MM.1S (cell line): ENCODE results near the gene BEND6.
"Not testable (repeated sequence)": the region's sequence is repeated elsewhere in the genome, so short reads cannot be mapped to it uniquely, and the experiment has no call there.

Experiments
- DNase-seq: peaks from one replicate; pipeline ENCODE4 v3.0.0-alpha.2; 2015
- H2AFZ ChIP-seq: fragments of 300-600 bp; sonication (generic); 2 replicates; pipeline ENCODE4 v1.6.0; 2016; ENCODE audit warnings: antibody characterized with exemption, low read length
- H3F3A ChIP-seq: fragments of 300-600 bp; sonication (generic); 2 replicates; pipeline ENCODE4 v1.6.1; 2016; ENCODE audit warnings: mild to moderate bottlenecking, antibody characterized with exemption, low read length, moderate library complexity, mixed read lengths; ENCODE audit not compliant: insufficient read depth
- H3K27ac ChIP-seq: fragments of 300-600 bp; sonication (generic); 2 replicates; pipeline ENCODE4 v1.5.1; 2016; ENCODE audit warnings: mild to moderate bottlenecking, low read length
- H3K27me3 ChIP-seq: fragments of 300-600 bp; sonication (generic); replicated peaks from 2 replicates; pipeline ENCODE4 v1.6.0; 2016; ENCODE audit warnings: low read length; ENCODE audit not compliant: insufficient read depth
- H3K36me3 ChIP-seq: fragments of 300-600 bp; sonication (generic); replicated peaks from 2 replicates; pipeline ENCODE4 v1.6.1; 2016; ENCODE audit warnings: mild to moderate bottlenecking, low read length, mixed read lengths; ENCODE audit not compliant: insufficient read depth
- H3K4me1 ChIP-seq: fragments of 300-600 bp; sonication (generic); 2 replicates; pipeline ENCODE4 v1.6.1; 2016; ENCODE audit warnings: low read length, mixed read lengths
- H3K4me2 ChIP-seq: fragments of 300-600 bp; sonication (generic); 2 replicates; pipeline ENCODE4 v1.6.0; 2016; ENCODE audit warnings: low read depth, low read length
- H3K4me3 ChIP-seq: fragments of 300-600 bp; sonication (generic); 2 replicates; pipeline ENCODE4 v1.5.1; 2016; ENCODE audit warnings: low read length, mixed read lengths
- H3K79me2 ChIP-seq: fragments of 300-600 bp; sonication (generic); 2 replicates; pipeline ENCODE4 v1.6.1; 2016; ENCODE audit warnings: mixed run types, low read length, mixed read lengths
- H3K9ac ChIP-seq: fragments of 300-600 bp; sonication (generic); 2 replicates; pipeline ENCODE4 v1.6.1; 2016; ENCODE audit warnings: low read length, mixed read lengths
- H3K9me2 ChIP-seq: fragments of 300-600 bp; sonication (generic); replicated peaks from 2 replicates; pipeline ENCODE4 v1.6.1; 2016; ENCODE audit warnings: mild to moderate bottlenecking, low read length, mixed read lengths; ENCODE audit not compliant: insufficient read depth
- H3K9me3 ChIP-seq: fragments of 300-600 bp; sonication (generic); replicated peaks from 2 replicates; pipeline ENCODE4 v1.6.1; 2016; ENCODE audit warnings: mild to moderate bottlenecking, low read length, mixed read lengths; ENCODE audit not compliant: insufficient read depth
- H4K20me1 ChIP-seq: fragments of 300-600 bp; sonication (generic); 2 replicates; pipeline ENCODE4 v1.6.1; 2016; ENCODE audit warnings: mild to moderate bottlenecking, low read length, moderate library complexity, mixed read lengths; ENCODE audit not compliant: insufficient read depth
- EZH2 ChIP-seq: fragments of 300-600 bp; sonication (generic); optimal IDR thresholded peaks from 2 replicates; pipeline ENCODE3; 2017; ENCODE audit warnings: low read depth, mild to moderate bottlenecking, antibody characterized with exemption, low read length, mixed read lengths
- EZH2phosphoT487 ChIP-seq: fragments of 300-600 bp; sonication (generic); IDR thresholded peaks from 2 replicates; pipeline ENCODE4 v1.6.1; 2018; ENCODE audit warnings: antibody characterized with exemption, low read length
- TF ChIP-seq, protein P1 (sequence below): fragments of 300-600 bp; sonication (generic); IDR thresholded peaks from 2 replicates; pipeline ENCODE4 v1.5.1; 2016; ENCODE audit warnings: antibody characterized with exemption, low read length, mixed read lengths

BEND6 gene

DNA sequence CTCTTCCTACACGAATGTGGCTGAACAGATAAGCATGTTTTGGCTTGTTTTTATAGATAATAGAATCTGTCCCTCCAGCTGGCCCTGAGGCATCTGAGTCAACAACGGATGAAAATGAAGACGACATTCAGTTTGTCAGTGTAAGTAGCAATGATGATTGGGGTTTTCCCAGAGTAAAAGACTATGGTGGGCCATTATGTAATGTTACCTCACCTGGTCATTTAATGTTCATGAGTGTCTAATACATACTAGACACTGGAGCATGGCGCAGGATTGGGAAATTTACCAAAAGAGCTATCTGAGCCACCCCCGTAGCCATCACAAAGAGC lies 92.3 kb downstream of the BEND6 start:
- DNase-seq, H3K9ac ChIP-seq, H3K4me1 ChIP-seq, H4K20me1 ChIP-seq, H3K36me3 ChIP-seq, H3K9me2 ChIP-seq, H3F3A ChIP-seq, H2AFZ ChIP-seq, H3K27ac ChIP-seq, H3K27me3 ChIP-seq, H3K4me3 ChIP-seq, H3K4me2 ChIP-seq, H3K9me3 ChIP-seq: not testable (repeated sequence)
- H3K79me2 ChIP-seq = peaks cover 33% of the 10 kb centered on the region

DNA sequence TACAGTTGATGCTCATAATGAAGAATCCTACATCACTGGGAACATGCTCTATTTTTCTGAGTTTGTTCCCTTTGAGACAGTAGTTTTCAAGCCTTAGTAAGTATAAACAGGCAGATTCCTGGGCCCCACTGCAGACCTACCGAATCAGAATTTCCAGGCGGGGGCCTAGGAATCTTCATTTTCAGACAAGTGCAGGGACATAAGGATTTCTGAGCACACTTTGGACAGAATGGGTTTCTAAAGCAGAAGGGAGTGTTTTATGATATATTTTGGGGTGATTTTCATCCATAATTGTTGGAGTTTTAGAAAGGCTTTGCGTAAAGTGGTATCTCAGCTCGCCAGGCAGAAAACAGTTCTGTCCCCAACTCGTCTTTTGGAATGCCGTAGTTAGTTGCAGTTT lies 93.0 kb downstream of the BEND6 start:
- not testable (repeated sequence) for H3K36me3 ChIP-seq, H3K27ac ChIP-seq, H3K9ac ChIP-seq, H3K4me3 ChIP-seq, H3K27me3 ChIP-seq, DNase-seq, H2AFZ ChIP-seq, H3K4me1 ChIP-seq, H3K9me3 ChIP-seq, H3K9me2 ChIP-seq, H4K20me1 ChIP-seq, H3F3A ChIP-seq
- Histone ChIP-seq H3K4me2 (peak overlapping the region; percentile 1; the same call in 1 of the 2 replicates), H3K79me2 (peaks cover 33% of the 10 kb centered on the region)

GRCh38 chr6:57048577-57048976 lies 93.7 kb downstream of the BEND6 start:
- H3K9me3 ChIP-seq = no peaks in the 10 kb centered on the region
- peak overlapping the region; percentile 1; the same call in 1 of the 2 replicates for H3K4me2 ChIP-seq
- no peaks in the 10 kb centered on the region for H3K27me3 ChIP-seq
- DNase-seq = no peak
- no peaks in the 10 kb centered on the region for H3K9me2 ChIP-seq
- no peaks in the 10 kb centered on the region for H3F3A ChIP-seq
- peaks cover 10% of the 10 kb centered on the region; the same call in 1 of the 2 replicates for H3K36me3 ChIP-seq
- no peaks in the 10 kb centered on the region for H3K4me1 ChIP-seq
- H2AFZ ChIP-seq = no peak overlapping the region
- TF ChIP-seq EZH2 (no peak), EZH2phosphoT487 (no peak)
- TF ChIP-seq, protein P1, sequence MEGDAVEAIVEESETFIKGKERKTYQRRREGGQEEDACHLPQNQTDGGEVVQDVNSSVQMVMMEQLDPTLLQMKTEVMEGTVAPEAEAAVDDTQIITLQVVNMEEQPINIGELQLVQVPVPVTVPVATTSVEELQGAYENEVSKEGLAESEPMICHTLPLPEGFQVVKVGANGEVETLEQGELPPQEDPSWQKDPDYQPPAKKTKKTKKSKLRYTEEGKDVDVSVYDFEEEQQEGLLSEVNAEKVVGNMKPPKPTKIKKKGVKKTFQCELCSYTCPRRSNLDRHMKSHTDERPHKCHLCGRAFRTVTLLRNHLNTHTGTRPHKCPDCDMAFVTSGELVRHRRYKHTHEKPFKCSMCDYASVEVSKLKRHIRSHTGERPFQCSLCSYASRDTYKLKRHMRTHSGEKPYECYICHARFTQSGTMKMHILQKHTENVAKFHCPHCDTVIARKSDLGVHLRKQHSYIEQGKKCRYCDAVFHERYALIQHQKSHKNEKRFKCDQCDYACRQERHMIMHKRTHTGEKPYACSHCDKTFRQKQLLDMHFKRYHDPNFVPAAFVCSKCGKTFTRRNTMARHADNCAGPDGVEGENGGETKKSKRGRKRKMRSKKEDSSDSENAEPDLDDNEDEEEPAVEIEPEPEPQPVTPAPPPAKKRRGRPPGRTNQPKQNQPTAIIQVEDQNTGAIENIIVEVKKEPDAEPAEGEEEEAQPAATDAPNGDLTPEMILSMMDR = no peak
- H3K27ac ChIP-seq = no peak overlapping the region
- no peaks in the 10 kb centered on the region for H4K20me1 ChIP-seq
- H3K79me2 ChIP-seq = peaks cover 37% of the 10 kb centered on the region
- H3K9ac ChIP-seq = no peak overlapping the region
- no peak overlapping the region for H3K4me3 ChIP-seq

DNA sequence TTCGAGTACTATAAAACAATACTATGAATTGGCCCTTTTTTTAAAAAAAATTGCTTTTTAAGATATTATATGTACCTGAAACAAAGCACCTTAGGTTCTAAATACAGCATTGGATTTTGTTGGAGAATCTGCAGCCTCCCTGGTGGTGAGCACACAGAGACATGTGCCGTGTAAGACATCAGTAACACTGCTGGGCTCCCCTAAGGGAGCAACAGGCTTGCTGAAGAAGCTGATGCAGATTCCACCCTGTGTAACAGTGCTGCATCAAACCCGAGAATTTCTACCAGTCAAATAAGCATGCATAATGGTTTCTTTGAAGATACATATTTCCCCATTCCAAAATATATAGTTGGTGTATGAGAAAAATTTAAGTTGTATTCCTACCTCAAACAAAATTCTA lies 108.9 kb downstream of the BEND6 start:
- TF ChIP-seq EZH2 (no peak), EZH2phosphoT487 (no peak)
- TF ChIP-seq, protein P1 = no peak
- no peaks in the 10 kb centered on the region for H3K27me3 ChIP-seq
- DNase-seq = no peak
- H3K4me2 ChIP-seq = no peak overlapping the region
- no peaks in the 10 kb centered on the region for H3K9me2 ChIP-seq
- H3K36me3 ChIP-seq = no peaks in the 10 kb centered on the region; the same call in 1 of the 2 replicates
- no peaks in the 10 kb centered on the region for H3F3A ChIP-seq
- H3K4me3 ChIP-seq = no peak overlapping the region
- H3K79me2 ChIP-seq = no peaks in the 10 kb centered on the region
- H2AFZ ChIP-seq = no peak overlapping the region
- H3K9me3 ChIP-seq = no peaks in the 10 kb centered on the region
- no peak overlapping the region for H3K9ac ChIP-seq
- no peak overlapping the region for H3K27ac ChIP-seq
- H4K20me1 ChIP-seq = no peaks in the 10 kb centered on the region
- no peaks in the 10 kb centered on the region for H3K4me1 ChIP-seq
